HUES48 (cell line): ENCODE data around the gene STX12.

Experiments
- H3K27ac ChIP-seq: one replicate; pipeline ENCODE4 v1.7.0; 2013; ENCODE audit warnings: low read depth, low read length, inconsistent platforms
- H3K27me3 ChIP-seq: 2 replicates; pipeline ENCODE4 v1.6.1; 2013; ENCODE audit warnings: mild to moderate bottlenecking, low read length; ENCODE audit not compliant: control insufficient read depth, insufficient read depth
- H3K36me3 ChIP-seq: 2 replicates; pipeline ENCODE4 v1.6.1; 2013; ENCODE audit warnings: low read length; ENCODE audit not compliant: control insufficient read depth, insufficient read depth
- H3K4me1 ChIP-seq: 2 replicates; pipeline ENCODE4 v1.6.1; 2013; ENCODE audit warnings: mild to moderate bottlenecking, low read length; ENCODE audit not compliant: control insufficient read depth, insufficient read depth
- H3K4me3 ChIP-seq: 2 replicates; pipeline ENCODE4 v1.5.1; 2013; ENCODE audit warnings: mild to moderate bottlenecking, low read depth, low read length
- H3K9ac ChIP-seq: 2 replicates; pipeline ENCODE4 v1.6.1; 2013; ENCODE audit warnings: mild to moderate bottlenecking, low read depth, low read length, moderate library complexity
- H3K9me3 ChIP-seq: 2 replicates; pipeline ENCODE4 v1.6.1; 2013; ENCODE audit warnings: low read length; ENCODE audit not compliant: control insufficient read depth, insufficient read depth

Gene STX12

GRCh38 chr1:27858072-27858948 is 85.3 kb downstream of the STX12 start:
- no peaks in the 10 kb centered on the region for H3K9me3 ChIP-seq
- peaks cover 2% of the 10 kb centered on the region; the same call in 1 of the 2 replicates for H3K4me1 ChIP-seq
- H3K36me3 ChIP-seq = no peaks in the 10 kb centered on the region
- H3K9ac ChIP-seq = no peak overlapping the region
- no peak overlapping the region for H3K27ac ChIP-seq
- H3K27me3 ChIP-seq = no peaks in the 10 kb centered on the region
- no peak overlapping the region for H3K4me3 ChIP-seq

GRCh38 chr1:27858949-27859576 is 86.0 kb downstream of the STX12 start:
- H3K4me3 ChIP-seq = no peak overlapping the region
- H3K36me3 ChIP-seq = no peaks in the 10 kb centered on the region
- no peaks in the 10 kb centered on the region for H3K9me3 ChIP-seq
- no peaks in the 10 kb centered on the region for H3K27me3 ChIP-seq
- H3K9ac ChIP-seq = no peak overlapping the region
- no peak overlapping the region for H3K27ac ChIP-seq
- H3K4me1 ChIP-seq = peaks cover 2% of the 10 kb centered on the region; the same call in 1 of the 2 replicates

GRCh38 chr1:27861436-27861835 is 88.4 kb downstream of the STX12 start:
- no peak overlapping the region for H3K4me3 ChIP-seq
- H3K27me3 ChIP-seq = no peaks in the 10 kb centered on the region
- no peak overlapping the region for H3K27ac ChIP-seq
- no peaks in the 10 kb centered on the region for H3K36me3 ChIP-seq
- H3K4me1 ChIP-seq = peaks cover 2% of the 10 kb centered on the region; the same call in 1 of the 2 replicates
- H3K9me3 ChIP-seq = no peaks in the 10 kb centered on the region
- H3K9ac ChIP-seq = no peak overlapping the region

- Histone ChIP-seq H3K4me1 (peaks cover 2% of the 10 kb centered on the region; the same call in 1 of the 2 replicates), H3K9ac (no peak overlapping the region), H3K27me3 (no peaks in the 10 kb centered on the region), H3K4me3 (no peak overlapping the region), H3K27ac (no peak overlapping the region), H3K36me3 (no peaks in the 10 kb centered on the region), H3K9me3 (no peaks in the 10 kb centered on the region)
These were observed 89.0 kb downstream of the STX12 start for GRCh38 chr1:27862004-27862403.

GRCh38 chr1:27862671-27863537 is 89.9 kb downstream of the STX12 start:
- Histone ChIP-seq H3K27me3 (no peaks in the 10 kb centered on the region), H3K27ac (no peak overlapping the region), H3K4me1 (peaks cover 2% of the 10 kb centered on the region; the same call in 1 of the 2 replicates), H3K4me3 (no peak overlapping the region), H3K9ac (no peak overlapping the region), H3K9me3 (no peaks in the 10 kb centered on the region), H3K36me3 (no peaks in the 10 kb centered on the region)

GRCh38 chr1:27863538-27863915 is 90.5 kb downstream of the STX12 start:
- H3K9ac ChIP-seq = no peak overlapping the region
- no peaks in the 10 kb centered on the region for H3K36me3 ChIP-seq
- H3K4me3 ChIP-seq = no peak overlapping the region
- H3K27ac ChIP-seq = no peak overlapping the region
- no peaks in the 10 kb centered on the region for H3K9me3 ChIP-seq
- no peaks in the 10 kb centered on the region for H3K27me3 ChIP-seq
- H3K4me1 ChIP-seq = no peaks in the 10 kb centered on the region

- no peaks in the 10 kb centered on the region for H3K27me3 ChIP-seq
- H3K9me3 ChIP-seq = no peaks in the 10 kb centered on the region
- H3K9ac ChIP-seq = no peak overlapping the region
- no peaks in the 10 kb centered on the region for H3K4me1 ChIP-seq
- H3K4me3 ChIP-seq = no peak overlapping the region
- no peaks in the 10 kb centered on the region for H3K36me3 ChIP-seq
- no peak overlapping the region for H3K27ac ChIP-seq
These were observed 91.4 kb downstream of the STX12 start for GRCh38 chr1:27864264-27864895.

- Histone ChIP-seq H3K36me3 (no peaks in the 10 kb centered on the region), H3K4me3 (no peak overlapping the region), H3K9ac (no peak overlapping the region), H3K9me3 (no peaks in the 10 kb centered on the region), H3K4me1 (no peaks in the 10 kb centered on the region), H3K27ac (no peak overlapping the region), H3K27me3 (no peaks in the 10 kb centered on the region)
These were observed 92.8 kb downstream of the STX12 start for GRCh38 chr1:27865821-27866220.

GRCh38 chr1:27868556-27868931 is 95.5 kb downstream of the STX12 start:
- H3K4me3 ChIP-seq = no peak overlapping the region
- no peaks in the 10 kb centered on the region for H3K27me3 ChIP-seq
- H3K4me1 ChIP-seq = no peaks in the 10 kb centered on the region
- H3K9ac ChIP-seq = no peak overlapping the region
- H3K9me3 ChIP-seq = no peaks in the 10 kb centered on the region
- H3K36me3 ChIP-seq = no peaks in the 10 kb centered on the region
- H3K27ac ChIP-seq = no peak overlapping the region

GRCh38 chr1:27868932-27869718 is 96.1 kb downstream of the STX12 start:
- no peaks in the 10 kb centered on the region for H3K4me1 ChIP-seq
- no peak overlapping the region for H3K4me3 ChIP-seq
- no peaks in the 10 kb centered on the region for H3K27me3 ChIP-seq
- H3K36me3 ChIP-seq = no peaks in the 10 kb centered on the region
- no peaks in the 10 kb centered on the region for H3K9me3 ChIP-seq
- H3K9ac ChIP-seq = no peak overlapping the region
- no peak overlapping the region for H3K27ac ChIP-seq
